Mesodermal cell (in vitro differentiated cells): ENCODE measurements around the gene PPP2R2D.
A peak's percentile ranks its signal among the peaks of the same experiment; 100 is the strongest.

ENCODE experiments used
- H3K27ac ChIP-seq: 2 replicates; pipeline ENCODE4 v1.7.0; 2013; ENCODE audit warnings: mild to moderate bottlenecking, low read depth, low read length, moderate library complexity; ENCODE audit not compliant: severe bottlenecking
- H3K36me3 ChIP-seq: 2 replicates; pipeline ENCODE4 v1.7.1; 2013; ENCODE audit warnings: mild to moderate bottlenecking, low read length, moderate library complexity; ENCODE audit not compliant: control insufficient read depth, insufficient read depth
- H3K4me1 ChIP-seq: one replicate; pipeline ENCODE4 v1.7.1; 2013; ENCODE audit warnings: mild to moderate bottlenecking, low read length; ENCODE audit not compliant: insufficient read depth, control insufficient read depth, poor library complexity, severe bottlenecking
- H3K4me3 ChIP-seq: 2 replicates; pipeline ENCODE4 v1.7.0; 2013; ENCODE audit warnings: low read length, control low read depth, mild to moderate bottlenecking; ENCODE audit not compliant: insufficient read depth, poor library complexity, severe bottlenecking; ENCODE audit errors: extremely low read depth
- H3K9me3 ChIP-seq: 2 replicates; pipeline ENCODE4 v1.7.1; 2013; ENCODE audit warnings: mild to moderate bottlenecking, low read length, moderate library complexity; ENCODE audit not compliant: control insufficient read depth
- WGBS, 2 experiments: methylation state at CpG; one replicate each; pipeline ENCODE4 v1.1.5; 2013; ENCODE audit warnings: missing lambda C conversion rate in 2 of 2; ENCODE audit not compliant: insufficient coverage in 2 of 2; 5-methylcytosine and 5-hydroxymethylcytosine counted together

PPP2R2D gene

GRCh38 chr10:131920151-131920550 is 19.3 kb downstream of the PPP2R2D start:
- H3K4me1 ChIP-seq = no peaks in the 10 kb centered on the region
- H3K4me3 ChIP-seq = no peak overlapping the region
- WGBS, 2 experiments = 94 to 96% methylated on average over 10 to 11 of the region's 11 CpGs
- no peak overlapping the region for H3K27ac ChIP-seq
- peaks cover 11% of the 10 kb centered on the region for H3K36me3 ChIP-seq
- peaks cover 8% of the 10 kb centered on the region for H3K9me3 ChIP-seq

GRCh38 chr10:131920693-131921092 is 19.9 kb downstream of the PPP2R2D start:
- Histone ChIP-seq H3K36me3 (peaks cover 10% of the 10 kb centered on the region), H3K4me3 (no peak overlapping the region), H3K4me1 (no peaks in the 10 kb centered on the region), H3K27ac (no peak overlapping the region), H3K9me3 (peaks cover 10% of the 10 kb centered on the region)
- WGBS, 2 experiments = 95 to 96% methylated on average over 4 to 5 of the region's 5 CpGs

- Histone ChIP-seq H3K36me3 (peaks cover 13% of the 10 kb centered on the region), H3K27ac (no peak overlapping the region), H3K4me1 (no peaks in the 10 kb centered on the region), H3K4me3 (no peak overlapping the region), H3K9me3 (peaks cover 10% of the 10 kb centered on the region)
- WGBS, 2 experiments = 77 to 79% methylated on average over 8 of the region's 8 CpGs
These were observed 20.4 kb downstream of the PPP2R2D start for GRCh38 chr10:131921184-131921583.

GRCh38 chr10:131923038-131923756 is 22.4 kb downstream of the PPP2R2D start:
- Histone ChIP-seq H3K9me3 (peaks cover 10% of the 10 kb centered on the region), H3K4me3 (no peak overlapping the region), H3K36me3 (peaks cover 13% of the 10 kb centered on the region), H3K27ac (no peak overlapping the region), H3K4me1 (peaks cover 2% of the 10 kb centered on the region)
- WGBS, 2 experiments = 88 to 95% methylated on average over 5 to 9 of the region's 11 CpGs

- no peak overlapping the region for H3K4me3 ChIP-seq
- H3K9me3 ChIP-seq = peaks cover 10% of the 10 kb centered on the region
- H3K36me3 ChIP-seq = peaks cover 18% of the 10 kb centered on the region
- no peak overlapping the region for H3K27ac ChIP-seq
- H3K4me1 ChIP-seq = peaks cover 12% of the 10 kb centered on the region
These were observed 24.3 kb downstream of the PPP2R2D start for GRCh38 chr10:131925011-131925649.

GRCh38 chr10:131925716-131926115 is 24.9 kb downstream of the PPP2R2D start:
- WGBS, 2 experiments = 91 to 96% methylated on average over 5 to 8 of the region's 9 CpGs

GRCh38 chr10:131926253-131926652 is 25.4 kb downstream of the PPP2R2D start:
- Histone ChIP-seq H3K4me1 (peaks cover 20% of the 10 kb centered on the region), H3K4me3 (no peak overlapping the region), H3K27ac (no peak overlapping the region), H3K36me3 (peaks cover 22% of the 10 kb centered on the region), H3K9me3 (peaks cover 10% of the 10 kb centered on the region)
- WGBS, 2 experiments = 94 to 98% methylated on average over 10 of the region's 10 CpGs

More at GRCh38 chr10:131925716-131926115, 24.9 kb downstream of the PPP2R2D start:
- Histone ChIP-seq H3K27ac (no peak overlapping the region), H3K9me3 (peaks cover 10% of the 10 kb centered on the region), H3K4me1 (peaks cover 16% of the 10 kb centered on the region), H3K4me3 (no peak overlapping the region), H3K36me3 (peaks cover 24% of the 10 kb centered on the region)

GRCh38 chr10:131926743-131927595 is 26.2 kb downstream of the PPP2R2D start:
- H3K36me3 ChIP-seq = peaks cover 27% of the 10 kb centered on the region
- H3K9me3 ChIP-seq = peaks cover 10% of the 10 kb centered on the region
- H3K4me1 ChIP-seq = peaks cover 20% of the 10 kb centered on the region
- WGBS, 2 experiments = 94 to 95% methylated on average over 27 of the region's 28 CpGs
- no peak overlapping the region for H3K27ac ChIP-seq
- H3K4me3 ChIP-seq = no peak overlapping the region

GRCh38 chr10:131928248-131929095 is 27.7 kb downstream of the PPP2R2D start:
- 88% methylated on average over 15 to 17 of the region's 18 CpGs for WGBS, 2 experiments
- no peak overlapping the region for H3K4me3 ChIP-seq
- peak overlapping the region; percentile 65 for H3K27ac ChIP-seq

More at GRCh38 chr10:131928248-131929095, 27.7 kb downstream of the PPP2R2D start:
- Histone ChIP-seq H3K9me3 (peaks cover 10% of the 10 kb centered on the region), H3K4me1 (peaks cover 20% of the 10 kb centered on the region), H3K36me3 (peaks cover 31% of the 10 kb centered on the region)
